IMR-90 (cell line): ENCODE data around the gene KLK10. TPM values are rescaled to one million over a fixed set of nuclear protein-coding genes. Genes with fewer than 3 reads are reported as not detected.
"Not testable (repeated sequence)": the region's sequence is repeated elsewhere in the genome, so short reads cannot be mapped to it uniquely, and the experiment has no call there.

Source experiments
- ATAC-seq: fragments of 200-7000 bp; cut with Tn5 transposase; 2 replicates; pipeline ENCODE4 v1.9.1; 2020; ENCODE audit warnings: low read depth, mild to moderate bottlenecking, moderate library complexity
- BruUV-seq: library from RNA; stranded (reverse); fragments of 400-500 nt; replicated peaks from 2 replicates; lab custom pipeline; 2021; lab: Mats Ljungman, UMichigan
- CTCF ChIA-PET: fragments of 300-600 bp; formaldehyde crosslinking; extraction: SDS; loops from one replicate; lab custom pipeline; 2021; ENCODE audit warnings: antibody characterized with exemption; lab: Yijun Ruan, JAX
- POLR2A ChIA-PET: fragments of 300-600 bp; sonication (Branson Sonifier 250); formaldehyde crosslinking; loops from one replicate; lab custom pipeline; 2022; ENCODE audit warnings: antibody characterized with exemption; ENCODE audit not compliant: unreplicated experiment; lab: Charles Lee
- DNase-seq: peaks from one replicate; pipeline ENCODE4 v3.0.0; 2013
- H2AFZ ChIP-seq: replicated peaks from 2 replicates; pipeline ENCODE3; 2013; ENCODE audit warnings: low read length, mild to moderate bottlenecking; ENCODE audit not compliant: poor library complexity
- H2AK5ac ChIP-seq: 2 replicates; pipeline ENCODE4 v1.6.1; 2013; ENCODE audit warnings: low read depth, low read length, inconsistent platforms
- H2AK9ac ChIP-seq: replicated peaks from 2 replicates; pipeline ENCODE3; 2013; ENCODE audit warnings: mild to moderate bottlenecking, low read depth, low read length, moderate library complexity; ENCODE audit not compliant: poor library complexity
- H2BK120ac ChIP-seq: 2 replicates; pipeline ENCODE4 v1.6.1; 2013; ENCODE audit warnings: low read depth, low read length, inconsistent platforms
- H2BK15ac ChIP-seq: 3 replicates; pipeline ENCODE4 v1.6.1; 2013; ENCODE audit warnings: low read depth, low read length, inconsistent platforms
- H2BK20ac ChIP-seq: 2 replicates; pipeline ENCODE4 v1.6.1; 2013; ENCODE audit warnings: low read depth, mild to moderate bottlenecking, inconsistent platforms, low read length, moderate library complexity
- H2BK5ac ChIP-seq: 2 replicates; pipeline ENCODE4 v1.6.1; 2013; ENCODE audit warnings: mild to moderate bottlenecking, low read depth, low read length, inconsistent platforms; ENCODE audit not compliant: poor library complexity, severe bottlenecking
- H3K14ac ChIP-seq: replicated peaks from 2 replicates; pipeline ENCODE4 v1.6.1; 2013; ENCODE audit warnings: low read depth, low read length, inconsistent platforms
- H3K18ac ChIP-seq: 2 replicates; pipeline ENCODE4 v1.6.1; 2013; ENCODE audit warnings: low read depth, low read length, control low read depth
- H3K23ac ChIP-seq: 2 replicates; pipeline ENCODE4 v1.6.1; 2013; ENCODE audit warnings: low read depth, low read length, inconsistent platforms
- H3K27ac ChIP-seq: 2 replicates; pipeline ENCODE4 v1.5.1; 2013; ENCODE audit warnings: mild to moderate bottlenecking, control low read depth, low read length; ENCODE audit not compliant: insufficient read depth
- H3K27me3 ChIP-seq: 2 replicates; pipeline ENCODE4 v1.6.1; 2013; ENCODE audit warnings: low read length; ENCODE audit not compliant: control insufficient read depth, insufficient read depth
- H3K36me3 ChIP-seq: 2 replicates; pipeline ENCODE4 v1.6.1; 2013; ENCODE audit warnings: low read length, mixed read lengths; ENCODE audit not compliant: control insufficient read depth, insufficient read depth
- H3K4ac ChIP-seq: 2 replicates; pipeline ENCODE4 v1.6.1; 2013; ENCODE audit warnings: low read depth, low read length, inconsistent platforms
- H3K4me1 ChIP-seq: 2 replicates; pipeline ENCODE4 v1.6.1; 2013; ENCODE audit warnings: low read length, mixed read lengths; ENCODE audit not compliant: control insufficient read depth, insufficient read depth
- H3K4me2 ChIP-seq: 2 replicates; pipeline ENCODE4 v1.6.1; 2013; ENCODE audit warnings: low read depth, mild to moderate bottlenecking, control low read depth, low read length, moderate library complexity
- H3K4me3 ChIP-seq: 2 replicates; pipeline ENCODE4 v1.5.1; 2013; ENCODE audit warnings: low read depth, mild to moderate bottlenecking, control low read depth, low read length, moderate library complexity; ENCODE audit not compliant: insufficient read depth
- H3K56ac ChIP-seq: 2 replicates; pipeline ENCODE4 v1.6.1; 2013; ENCODE audit warnings: low read length, inconsistent platforms; ENCODE audit not compliant: insufficient read depth; ENCODE audit errors: extremely low read depth
- H3K79me1 ChIP-seq, 2 experiments: 2 replicates each; pipeline ENCODE4 v1.6.1; 2013; ENCODE audit warnings: low read length in 2 of 2, inconsistent platforms in 1 of 2, low read depth in 1 of 2
- H3K9ac ChIP-seq: 2 replicates; pipeline ENCODE4 v1.6.1; 2013; ENCODE audit warnings: low read depth, low read length, control low read depth
- H3K9me1 ChIP-seq: 2 replicates; pipeline ENCODE4 v1.6.1; 2013; ENCODE audit warnings: low read length, inconsistent platforms; ENCODE audit not compliant: insufficient read depth
- H3K9me3 ChIP-seq: 2 replicates; pipeline ENCODE4 v1.6.1; 2013; ENCODE audit warnings: low read length; ENCODE audit not compliant: control insufficient read depth, insufficient read depth
- H4K20me1 ChIP-seq: 2 replicates; pipeline ENCODE4 v1.6.1; 2013; ENCODE audit warnings: low read length, inconsistent platforms; ENCODE audit not compliant: insufficient read depth
- H4K5ac ChIP-seq: 2 replicates; pipeline ENCODE4 v1.6.1; 2013; ENCODE audit warnings: mild to moderate bottlenecking, low read depth, low read length, control low read depth
- H4K8ac ChIP-seq, 2 experiments: 2 replicates each; pipeline ENCODE4 v1.6.1; 2013; ENCODE audit warnings: low read depth in 2 of 2, low read length in 2 of 2, control low read depth in 1 of 2, inconsistent platforms in 1 of 2
- H4K91ac ChIP-seq: 2 replicates; pipeline ENCODE4 v1.6.1; 2013; ENCODE audit warnings: low read depth, low read length, inconsistent platforms; ENCODE audit not compliant: insufficient read depth
- BHLHE40 ChIP-seq: fragments of 150-350 bp; IDR thresholded peaks from 2 replicates; pipeline ENCODE4 v1.6.1; 2016; ENCODE audit warnings: mild to moderate bottlenecking, low read depth, low read length
- MXI1 ChIP-seq: IDR thresholded peaks from 2 replicates; pipeline ENCODE4 v1.6.1; 2012; ENCODE audit warnings: low read depth, mild to moderate bottlenecking, low read length, moderate library complexity, borderline replicate concordance
- POLR2A ChIP-seq: IDR thresholded peaks from 2 replicates; pipeline ENCODE4 v1.6.1; 2012; ENCODE audit warnings: mild to moderate bottlenecking, low read depth, low read length
- RCOR1 ChIP-seq: IDR thresholded peaks from 2 replicates; pipeline ENCODE4 v1.6.1; 2012; ENCODE audit warnings: mild to moderate bottlenecking, low read length, improper control_type of control experiment; ENCODE audit not compliant: insufficient replicate concordance
- RFX5 ChIP-seq: IDR thresholded peaks from 2 replicates; pipeline ENCODE4 v1.8.0; 2012; ENCODE audit warnings: low read depth, mild to moderate bottlenecking, low read length, moderate library complexity
- USF2 ChIP-seq: fragments of 150-350 bp; IDR thresholded peaks from 2 replicates; pipeline ENCODE4 v1.6.1; 2017; ENCODE audit warnings: mild to moderate bottlenecking, antibody characterized with exemption, low read length, low read depth
- WGBS, 2 experiments: methylation state at CpG; one replicate each; pipeline versions ENCODE4 v1.1.5 to v1.1.7; 2013; ENCODE audit warnings: missing lambda C conversion rate in 2 of 2; ENCODE audit not compliant: insufficient read length in 1 of 2; ENCODE audit errors: extremely low coverage in 2 of 2; 5-methylcytosine and 5-hydroxymethylcytosine counted together
- dilution Hi-C: fragments of 300-500 bp; cut with HindIII; formaldehyde crosslinking; loops from one replicate; pipeline ENCODE4 v1.14.3; 2018; ENCODE audit warnings: low sequenced_read_pairs; ENCODE audit not compliant: unreplicated experiment
- in situ Hi-C: fragments of 300-500 bp; cut with MboI; formaldehyde crosslinking; loops from 3 replicates; pipeline ENCODE4 v1.14.3; 2019; ENCODE audit warnings: low sequenced_read_pairs, inconsistent platforms, mixed read lengths
- intact Hi-C: fragments of 100-400 bp; cut with micrococcal nuclease; formaldehyde crosslinking; loops from 2 replicates; pipeline ENCODE4 v1.10.0; 2022
- polyA plus RNA-seq, 3 experiments: library from polyadenylated mRNA; depleted of rRNA; stranded (reverse); fragments of >200 nt; gene quantifications; 2 replicates each; pipeline ENCODE4 v1.2.3, GENCODE V29; 2012; ENCODE audit warnings: low replicate concordance in 1 of 3
- total RNA-seq: library from RNA; depleted of rRNA; stranded (reverse); fragments of >200 nt; gene quantifications from 2 replicates; pipeline ENCODE4 v1.2.3, GENCODE V29; 2012

The KLK10 gene
- total and polyA plus RNA-seq, 2 of the 4 experiments (the other 2 are of a cell fraction) = not detected

- Histone ChIP-seq H2AFZ (no peak overlapping the region), H2BK20ac (no peak overlapping the region), H2BK15ac (no peak overlapping the region), H3K27ac (no peak overlapping the region), H3K79me1 (no peaks in the 10 kb centered on the region), H2BK120ac (no peak overlapping the region), H3K4ac (no peak overlapping the region), H2AK5ac (no peak overlapping the region), H4K5ac (no peak overlapping the region), H3K9me1 (no peaks in the 10 kb centered on the region), H4K20me1 (no peaks in the 10 kb centered on the region), H3K9me3 (no peaks in the 10 kb centered on the region; the same call in none of the 2 replicates), H3K27me3 (no peaks in the 10 kb centered on the region), H3K36me3 (no peaks in the 10 kb centered on the region), H2AK9ac (no peak overlapping the region), H3K14ac (no peak overlapping the region), H3K9ac (no peak overlapping the region), H3K23ac (no peak overlapping the region), H4K8ac (no peak overlapping the region), H3K4me1 (no peaks in the 10 kb centered on the region), H3K4me3 (no peak overlapping the region), H4K91ac (no peak overlapping the region), H3K18ac (no peak overlapping the region), H2BK5ac (no peak overlapping the region), H3K4me2 (no peak overlapping the region), H3K56ac (no peak overlapping the region)
- in situ Hi-C loops (no loop called here), intact Hi-C loops (no loop called here), dilution Hi-C loops (no loop called here)
- CTCF ChIA-PET = no interaction called here
- ATAC-seq = no peak
- DNase-seq = no peak
- 20% methylated on average over 2 of the region's 9 CpGs; no CpG with 5 or more reads in 1 of the 2 experiments for WGBS, 2 experiments
- no TSS peak for BruUV-seq
- POLR2A ChIA-PET = no interaction called here
- TF ChIP-seq MXI1 = no peak
- TF ChIP-seq USF2 = no peak
- TF ChIP-seq BHLHE40 = no peak
- TF ChIP-seq POLR2A = no peak
- TF ChIP-seq RFX5 = no peak
- TF ChIP-seq RCOR1 = no peak
Measured at GRCh38 chr19:50972795-50973376, 46.6 kb downstream of the KLK10 start.

- H3K27ac ChIP-seq, H3K4me1 ChIP-seq, H2BK5ac ChIP-seq, H4K8ac ChIP-seq, POLR2A ChIA-PET, H2AK9ac ChIP-seq, H3K4ac ChIP-seq, H2BK20ac ChIP-seq, CTCF ChIA-PET, dilution Hi-C loops, H2AFZ ChIP-seq, DNase-seq, H2AK5ac ChIP-seq, H3K14ac ChIP-seq, H4K20me1 ChIP-seq, H3K23ac ChIP-seq, H3K27me3 ChIP-seq, H3K79me1 ChIP-seq, BruUV-seq, H3K36me3 ChIP-seq, H4K5ac ChIP-seq, H4K91ac ChIP-seq, in situ Hi-C loops, H3K9ac ChIP-seq, H3K9me1 ChIP-seq, H3K4me2 ChIP-seq, ATAC-seq, H3K18ac ChIP-seq, H2BK120ac ChIP-seq, H3K4me3 ChIP-seq, H3K56ac ChIP-seq, intact Hi-C loops, H3K9me3 ChIP-seq, H2BK15ac ChIP-seq: not testable (repeated sequence)
- no CpG with 5 or more reads among the region's 3 CpGs for WGBS, 2 experiments
Measured at GRCh38 chr19:50969810-50970209, 49.7 kb downstream of the KLK10 start.
